Activated T-cell treated with anti-CD3 and anti-CD28 coated beads, Interleukin-2, amount 50 U/mL, for 1 hour (primary cell): Measurements from ENCODE around the gene CLSTN1.

ENCODE experiments used
- DNase-seq: peaks from one replicate; pipeline ENCODE4 v3.0.0-alpha.2; 2020

Gene CLSTN1

GRCh38 chr1:9850442-9851162 lies 26.8 kb upstream of the CLSTN1 start:
- DNase-seq = no peak

- no peak for DNase-seq
Measured at GRCh38 chr1:9849691-9850441, 26.1 kb upstream of the CLSTN1 start.

- no peak for DNase-seq
Measured at GRCh38 chr1:9848022-9848421, 24.3 kb upstream of the CLSTN1 start.

GRCh38 chr1:9847269-9847668 lies 23.5 kb upstream of the CLSTN1 start:
- no peak for DNase-seq

GRCh38 chr1:9846611-9847171 lies 22.9 kb upstream of the CLSTN1 start:
- DNase-seq = no peak

DNA sequence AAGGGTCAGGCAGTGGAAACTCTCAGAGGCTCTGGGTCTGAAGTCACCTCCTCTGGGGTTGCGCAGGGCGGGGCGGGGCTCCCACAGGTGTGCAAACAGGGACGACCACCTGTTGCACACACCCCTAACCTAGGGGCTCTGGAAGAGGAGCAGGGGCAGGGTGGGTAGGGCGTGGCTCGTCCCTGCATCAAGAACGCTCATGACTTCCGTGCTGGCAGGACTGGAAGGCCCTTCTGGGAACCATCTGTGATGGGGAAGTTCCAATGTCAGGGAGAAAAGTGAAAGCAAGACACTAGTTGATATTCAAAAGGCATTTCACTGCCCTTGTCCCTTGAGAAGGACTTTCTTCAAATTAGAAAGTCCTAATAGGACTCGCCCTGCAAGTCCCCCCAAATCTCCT lies 22.1 kb upstream of the CLSTN1 start:
- DNase-seq = no peak

DNA sequence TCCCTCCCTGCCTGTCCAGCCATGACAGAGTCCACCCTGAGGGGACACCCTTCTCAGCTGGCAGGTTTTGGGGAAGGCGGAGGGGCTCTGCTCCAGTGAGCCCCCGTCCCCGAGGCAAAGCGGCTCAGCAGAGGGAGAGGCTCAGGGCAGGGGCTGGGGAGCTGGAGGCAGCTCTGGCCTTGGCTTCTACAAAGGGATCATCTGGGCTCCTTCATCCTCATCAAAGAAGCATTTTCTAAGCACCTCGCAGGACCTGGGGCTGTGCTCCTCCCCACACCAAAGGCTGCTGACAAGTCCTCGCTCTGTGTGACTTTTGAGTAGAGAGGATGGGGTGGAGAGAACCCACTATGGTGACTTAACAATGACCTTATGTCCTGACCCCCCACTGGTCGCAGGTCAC lies 21.0 kb upstream of the CLSTN1 start:
- no peak for DNase-seq

DNA sequence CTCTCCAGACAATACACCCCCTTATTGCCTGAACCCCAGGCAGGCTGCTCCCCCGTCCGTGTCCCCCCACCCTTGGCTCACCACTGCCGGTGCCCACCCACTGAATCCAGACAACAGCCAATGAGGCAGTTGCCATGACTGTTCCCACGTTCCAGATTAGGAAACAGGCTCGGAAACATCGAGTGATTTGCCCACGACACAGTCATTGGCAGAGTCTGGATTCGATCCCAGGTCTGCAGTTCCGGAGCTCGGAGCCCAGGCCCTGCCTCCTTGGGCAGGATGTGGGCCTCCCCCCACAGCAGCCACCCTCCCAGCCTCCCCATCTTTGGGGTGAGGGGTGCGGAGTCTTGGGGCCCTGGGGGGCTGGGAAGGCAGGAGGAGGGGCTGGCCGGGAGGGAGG lies 20.3 kb upstream of the CLSTN1 start:
- no peak for DNase-seq

DNA sequence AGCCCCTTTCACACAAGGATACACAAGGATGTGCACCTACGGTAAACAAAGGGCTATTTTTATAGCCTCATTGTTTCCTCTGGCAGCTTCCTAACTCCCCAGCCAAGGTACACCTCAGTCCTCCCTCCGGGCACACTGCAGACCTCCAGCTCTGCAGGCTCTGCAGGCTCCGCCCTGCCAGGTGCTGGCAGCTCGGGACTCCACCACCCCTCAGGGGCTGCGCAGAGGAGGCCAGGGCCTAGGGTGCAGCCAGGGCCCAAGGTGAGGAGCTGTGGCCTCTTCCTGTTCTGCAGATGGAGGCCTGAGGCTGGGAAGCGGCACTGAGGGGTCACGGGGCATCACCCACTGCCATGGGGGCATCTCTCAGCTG lies 19.8 kb upstream of the CLSTN1 start:
- DNase-seq = no peak

- DNase-seq = no peak
Measured at GRCh38 chr1:9842781-9843575, 19.2 kb upstream of the CLSTN1 start.

DNA sequence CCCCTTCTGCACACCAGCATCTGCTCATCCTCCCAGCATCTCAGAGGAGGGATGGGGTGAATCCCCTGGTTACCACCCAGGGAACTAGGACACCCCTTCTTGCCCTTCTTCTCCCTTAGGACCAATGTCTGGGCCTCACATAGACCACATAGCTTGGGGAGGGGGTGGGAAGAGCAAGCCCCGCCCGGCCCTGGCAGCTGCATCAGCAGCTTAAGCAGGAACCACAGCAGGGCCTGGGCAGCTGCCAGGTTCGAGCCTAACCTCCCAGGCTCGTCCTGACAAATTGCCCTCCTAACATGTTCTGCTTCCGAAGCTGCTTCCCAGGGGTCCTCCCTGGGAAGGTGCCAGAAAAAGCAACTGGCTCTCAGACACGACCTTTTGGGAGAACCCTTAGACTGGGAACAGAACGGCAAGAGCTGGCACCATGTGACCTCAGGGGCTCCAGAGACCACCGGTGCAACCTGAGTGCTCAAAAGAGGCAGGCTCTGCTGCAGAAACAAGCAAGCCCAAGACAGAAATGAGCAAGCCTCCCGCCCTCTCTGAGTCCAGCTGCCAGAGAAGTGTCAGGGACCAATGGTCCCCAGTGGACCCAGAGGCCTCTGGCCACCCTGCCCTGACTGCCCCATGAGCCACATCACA lies 18.4 kb upstream of the CLSTN1 start:
- no peak for DNase-seq

- no peak for DNase-seq
Measured at GRCh38 chr1:9841460-9841859, 17.7 kb upstream of the CLSTN1 start.

DNA sequence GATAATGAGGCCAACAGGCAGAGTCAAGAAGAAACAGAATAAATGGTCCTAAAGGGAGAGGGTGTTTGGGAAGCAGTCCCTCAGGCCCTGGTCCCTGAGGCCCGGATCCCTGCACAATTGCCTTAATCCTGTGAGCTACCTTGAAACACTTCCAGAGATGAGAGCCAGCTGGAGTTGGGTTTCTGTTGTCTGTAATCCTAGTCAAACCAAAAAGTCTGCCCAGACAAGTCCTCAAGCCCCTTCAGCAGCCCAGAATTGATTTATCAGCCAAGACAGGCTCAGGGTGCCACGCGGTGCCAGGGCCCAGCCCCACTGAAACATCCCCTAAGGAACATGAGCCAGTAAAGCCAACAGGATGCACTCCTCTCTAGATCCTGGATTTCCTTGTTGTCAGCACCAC lies 16.4 kb upstream of the CLSTN1 start:
- DNase-seq = no peak

GRCh38 chr1:9838946-9839345 lies 15.2 kb upstream of the CLSTN1 start:
- DNase-seq = no peak

DNA sequence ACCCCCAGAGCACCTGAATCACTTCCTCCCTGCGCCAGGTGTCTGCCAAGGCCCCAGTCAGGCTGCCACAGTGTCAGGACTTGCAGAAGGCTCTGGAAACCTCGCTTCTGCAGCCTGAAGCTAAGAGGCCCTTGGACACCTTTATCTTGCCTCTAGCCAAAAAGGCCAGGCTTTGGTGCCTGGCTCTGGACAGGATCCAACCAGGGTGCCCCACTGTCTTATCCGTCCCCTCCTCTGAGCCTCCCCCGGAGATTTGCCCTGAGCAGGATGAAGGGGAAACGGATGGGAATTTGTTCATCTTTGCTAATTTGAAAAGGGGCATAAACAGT lies 12.8 kb upstream of the CLSTN1 start:
- DNase-seq = no peak

GRCh38 chr1:9835758-9836631 lies 12.2 kb upstream of the CLSTN1 start:
- no peak for DNase-seq

GRCh38 chr1:9835404-9835757 lies 11.6 kb upstream of the CLSTN1 start:
- no peak for DNase-seq

- DNase-seq = no peak
Measured at GRCh38 chr1:9833632-9834031, 9.9 kb upstream of the CLSTN1 start.

- no peak for DNase-seq
Measured at GRCh38 chr1:9827558-9828185, 3.9 kb upstream of the CLSTN1 start.

DNA sequence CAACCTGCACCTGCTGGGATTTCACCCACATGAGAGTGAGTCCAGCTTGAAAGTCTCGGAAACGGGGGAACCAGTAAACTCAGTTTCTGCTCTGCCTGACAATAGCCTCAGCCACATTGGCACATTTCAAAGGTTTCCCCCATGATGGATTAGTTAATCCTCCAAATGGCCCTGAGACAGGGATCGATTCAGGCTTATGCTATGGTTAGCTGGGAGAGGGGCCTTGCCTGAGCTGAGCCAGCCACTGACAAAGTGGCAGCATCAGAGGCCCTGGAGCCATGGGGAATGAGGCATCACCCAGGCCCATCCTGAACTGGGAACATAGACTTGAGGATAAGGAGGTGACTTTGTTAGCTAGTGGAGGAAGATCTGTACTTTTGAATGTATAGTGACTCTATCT lies 2.9 kb upstream of the CLSTN1 start:
- no peak for DNase-seq

DNA sequence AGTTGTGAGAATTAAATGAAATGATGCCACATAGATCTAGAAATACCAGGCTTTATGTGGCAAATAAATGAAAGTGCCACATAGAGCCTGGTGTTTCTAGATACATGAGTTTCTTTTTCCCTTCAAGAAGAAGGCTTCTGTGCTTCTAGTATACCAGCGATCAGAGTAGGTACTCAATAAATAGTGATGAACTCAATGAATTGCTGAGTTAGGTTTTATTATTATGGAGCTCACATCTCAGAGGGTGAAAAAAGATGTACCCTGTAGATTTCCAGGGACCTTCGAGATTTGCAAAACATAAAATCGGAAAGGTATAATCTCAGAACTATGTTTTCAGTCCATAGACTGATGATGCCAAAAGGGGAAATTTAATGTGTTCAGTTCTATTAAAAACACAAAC lies 2.3 kb upstream of the CLSTN1 start:
- DNase-seq = no peak
